ENCODE data around the gene GAB3. TPM values are rescaled to one million over a fixed set of nuclear protein-coding genes. Genes with fewer than 3 reads are reported as not detected.

Gene GAB3
- total RNA-seq, 1 donor from 2014 or later: 2.9 TPM

DNA sequence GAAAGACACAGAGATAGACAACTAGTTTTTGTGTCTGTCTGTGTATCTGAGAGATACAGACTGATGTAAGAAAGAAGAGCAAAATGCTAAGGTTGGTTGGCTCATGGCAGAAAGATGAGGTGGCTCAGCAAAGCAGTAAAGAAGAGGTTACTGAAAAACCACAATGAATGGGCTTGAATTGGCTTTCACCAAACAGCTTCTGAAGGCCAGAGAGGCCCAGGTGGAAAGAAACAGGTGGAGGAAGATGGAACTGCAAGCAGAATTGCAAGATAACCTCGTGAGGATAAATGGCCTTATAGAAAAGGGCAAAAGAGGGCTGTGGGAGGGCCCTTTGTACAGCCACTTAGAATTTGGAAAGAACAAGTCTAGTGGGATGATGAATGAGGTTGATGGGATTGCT lies 39.6 kb downstream of the GAB3 start:
- Histone ChIP-seq H3K4me3 (no peak overlapping the region), H3K9me3 (no peaks in the 10 kb centered on the region), H3K27me3 (no peaks in the 10 kb centered on the region), H3K27ac (no peak overlapping the region), H3K36me3 (no peaks in the 10 kb centered on the region), H3K4me1 (no peaks in the 10 kb centered on the region)
- TF ChIP-seq, protein P1, sequence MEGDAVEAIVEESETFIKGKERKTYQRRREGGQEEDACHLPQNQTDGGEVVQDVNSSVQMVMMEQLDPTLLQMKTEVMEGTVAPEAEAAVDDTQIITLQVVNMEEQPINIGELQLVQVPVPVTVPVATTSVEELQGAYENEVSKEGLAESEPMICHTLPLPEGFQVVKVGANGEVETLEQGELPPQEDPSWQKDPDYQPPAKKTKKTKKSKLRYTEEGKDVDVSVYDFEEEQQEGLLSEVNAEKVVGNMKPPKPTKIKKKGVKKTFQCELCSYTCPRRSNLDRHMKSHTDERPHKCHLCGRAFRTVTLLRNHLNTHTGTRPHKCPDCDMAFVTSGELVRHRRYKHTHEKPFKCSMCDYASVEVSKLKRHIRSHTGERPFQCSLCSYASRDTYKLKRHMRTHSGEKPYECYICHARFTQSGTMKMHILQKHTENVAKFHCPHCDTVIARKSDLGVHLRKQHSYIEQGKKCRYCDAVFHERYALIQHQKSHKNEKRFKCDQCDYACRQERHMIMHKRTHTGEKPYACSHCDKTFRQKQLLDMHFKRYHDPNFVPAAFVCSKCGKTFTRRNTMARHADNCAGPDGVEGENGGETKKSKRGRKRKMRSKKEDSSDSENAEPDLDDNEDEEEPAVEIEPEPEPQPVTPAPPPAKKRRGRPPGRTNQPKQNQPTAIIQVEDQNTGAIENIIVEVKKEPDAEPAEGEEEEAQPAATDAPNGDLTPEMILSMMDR (IDR thresholded peaks at IDR 0.05): no peak
- no peak for DNase-seq (ENCODE audit: low spot score in 2 of 2)
- intact Hi-C loops (cut with DNase I): loop anchor here (5.0 kb wide), 1 partner anchor 36 kb away; no protein-coding TSS in a partner anchor

DNA sequence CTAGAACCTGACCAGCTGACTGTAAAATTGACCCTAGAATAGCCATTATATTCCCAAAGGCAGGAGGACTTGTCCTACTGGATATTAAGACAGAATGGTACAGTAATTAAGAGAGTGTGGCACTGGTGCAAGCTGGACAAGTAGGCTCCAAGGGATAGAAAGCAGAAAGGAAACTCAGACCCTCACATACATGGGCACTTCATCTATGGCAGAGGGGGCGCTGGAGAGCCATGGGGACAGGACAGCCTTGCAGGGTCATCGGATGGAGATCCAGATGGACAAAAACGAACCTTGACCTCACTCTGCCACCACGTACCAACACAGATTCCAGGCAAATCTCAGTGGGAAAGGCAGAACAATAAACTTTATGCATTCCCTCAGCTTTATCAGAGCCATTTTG lies 40.6 kb downstream of the GAB3 start:
- Histone ChIP-seq H3K4me1 (no peaks in the 10 kb centered on the region), H3K9me3 (no peaks in the 10 kb centered on the region), H3K4me3 (no peak overlapping the region), H3K36me3 (no peaks in the 10 kb centered on the region), H3K27me3 (no peaks in the 10 kb centered on the region), H3K27ac (no peak overlapping the region)
- DNase-seq (ENCODE audit: low spot score in 2 of 2): no peak
- TF ChIP-seq, protein P1 (IDR thresholded peaks at IDR 0.05): peak in 1 of 3 experiments; percentile 20
- intact Hi-C loops (cut with DNase I): loop anchor here (5.0 kb wide), 1 partner anchor 37 kb away; no protein-coding TSS in a partner anchor

DNA sequence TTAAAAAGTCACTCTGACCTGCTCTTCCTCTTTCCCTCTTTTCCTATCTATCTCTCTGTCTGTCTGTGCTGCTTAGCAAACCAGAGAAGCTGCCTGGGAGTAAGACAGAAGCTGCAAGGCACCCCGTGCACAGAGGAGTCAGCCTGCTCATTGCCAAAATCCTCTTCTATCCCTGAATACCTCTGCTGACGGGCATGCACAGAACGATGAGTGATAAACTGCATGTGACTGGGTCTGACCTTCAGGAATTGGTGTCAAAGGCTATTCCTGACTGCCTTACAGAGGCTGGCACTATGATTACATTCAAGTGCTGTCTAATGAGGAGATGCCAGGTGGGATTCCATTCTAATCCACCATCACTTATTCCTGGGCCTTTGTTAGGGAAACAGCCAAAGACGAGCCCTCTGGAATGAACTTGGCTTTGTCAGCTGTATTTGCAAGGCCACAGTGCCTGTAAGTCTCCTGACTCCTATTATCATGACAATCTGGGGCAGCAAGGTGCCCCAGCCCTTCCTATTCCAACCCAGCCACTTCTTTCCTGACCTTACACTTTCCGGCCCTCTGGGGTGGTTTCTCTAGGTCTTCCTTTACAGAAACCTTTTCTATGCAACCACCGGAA lies 52.1 kb downstream of the GAB3 start:
- intact Hi-C loops (cut with DNase I): no loop called here
- TF ChIP-seq, protein P1 (IDR thresholded peaks at IDR 0.05): no peak

DNA sequence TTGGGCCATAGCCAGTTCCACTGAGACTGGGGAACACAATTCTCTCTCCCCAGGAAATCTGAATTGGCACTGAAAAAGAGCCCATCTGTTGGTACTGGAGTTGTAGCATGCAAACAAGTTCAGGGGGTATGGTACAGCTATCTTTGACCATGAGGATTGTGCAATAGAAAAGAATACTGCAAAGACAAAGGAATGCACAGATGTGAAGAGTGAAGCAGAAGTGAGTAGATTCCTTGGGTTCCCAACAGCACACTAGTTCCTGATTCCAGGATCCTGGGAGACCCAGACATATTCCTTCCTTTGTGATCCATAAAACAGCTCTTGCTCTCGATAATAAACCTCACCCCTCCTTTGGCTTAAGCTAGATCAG lies 54.2 kb downstream of the GAB3 start:
- Histone ChIP-seq H3K27ac (no peak overlapping the region), H3K4me1 (no peaks in the 10 kb centered on the region), H3K36me3 (peaks cover 4 to 12% of the 10 kb centered on the region in 2 donors), H3K4me3 (no peak overlapping the region), H3K9me3 (no peaks in the 10 kb centered on the region), H3K27me3 (no peaks in the 10 kb centered on the region)
- TF ChIP-seq, protein P1 (IDR thresholded peaks at IDR 0.05): no peak
- DNase-seq (ENCODE audit: low spot score in 2 of 2): no peak
- intact Hi-C loops (cut with DNase I): no loop called here

More for the DNA sequence above, 52.1 kb downstream of the GAB3 start:
- Histone ChIP-seq H3K36me3 (peaks cover 4 to 12% of the 10 kb centered on the region in 2 donors), H3K27me3 (no peaks in the 10 kb centered on the region), H3K4me1 (no peaks in the 10 kb centered on the region), H3K4me3 (no peak overlapping the region), H3K27ac (no peak overlapping the region), H3K9me3 (no peaks in the 10 kb centered on the region)
- no peak for DNase-seq (ENCODE audit: low spot score in 2 of 2)

DNA sequence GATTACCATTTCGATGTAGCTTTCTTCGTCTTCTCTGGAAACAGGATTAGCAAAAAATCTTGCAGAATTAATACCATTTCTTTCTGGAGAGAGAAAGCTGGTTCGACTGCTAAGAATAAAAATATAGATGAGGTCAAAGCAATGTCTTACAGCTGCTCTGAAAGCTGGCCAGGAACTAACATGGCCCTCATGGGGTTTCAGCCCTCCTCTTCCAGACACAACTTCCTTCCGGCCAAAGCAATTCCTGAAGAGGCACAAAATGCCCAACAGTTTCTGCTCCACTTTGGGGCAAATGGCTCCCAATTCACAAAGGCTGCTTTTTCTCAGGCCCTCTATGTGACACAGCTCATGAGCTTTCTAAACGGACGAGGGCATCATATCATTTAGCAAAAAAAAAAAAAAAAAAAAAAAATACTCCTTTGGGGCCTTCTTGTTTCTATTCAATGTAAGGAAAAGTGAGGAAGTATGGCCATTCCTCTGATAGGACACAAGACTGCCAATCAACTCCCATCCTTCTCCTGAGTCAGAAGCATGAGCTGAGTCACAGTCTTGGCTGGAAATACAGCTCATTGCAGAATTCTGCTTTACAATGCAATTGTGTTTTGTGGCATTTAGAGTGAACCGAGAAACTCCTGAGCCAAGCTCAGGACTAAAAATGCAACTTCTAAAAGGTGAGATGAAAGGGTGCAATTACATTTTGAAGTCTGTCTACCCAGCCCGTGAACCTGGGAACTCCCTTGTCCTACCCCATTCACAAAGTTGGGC lies 54.8 kb downstream of the GAB3 start:
- H3K27ac ChIP-seq: peak overlapping the region in 1 of 2 donors; percentile 43
- no peaks in the 10 kb centered on the region for H3K27me3 ChIP-seq
- H3K4me1 ChIP-seq: no peaks in the 10 kb centered on the region
- intact Hi-C loops (cut with DNase I): no loop called here
- H3K9me3 ChIP-seq: no peaks in the 10 kb centered on the region
- TF ChIP-seq, protein P1 (IDR thresholded peaks at IDR 0.05): no peak
- peaks cover 4 to 12% of the 10 kb centered on the region in 2 donors for H3K36me3 ChIP-seq
- no peak overlapping the region for H3K4me3 ChIP-seq
- DNase-seq (ENCODE audit: low spot score in 2 of 2): no peak
